GM19372 (cell line): ENCODE data around the gene CTLA4.

Experiments
- ATAC-seq: cut with Tn5 transposase; IDR thresholded peaks from one replicate; pipeline ENCODE4 v1.9.1; 2021; ENCODE audit warnings: mild to moderate bottlenecking, low read depth, moderate library complexity; ENCODE audit not compliant: unreplicated experiment

Gene CTLA4

GRCh38 chr2:203889542-203889941, 22.0 kb downstream of the CTLA4 start:
- ATAC-seq, result no peak

- ATAC-seq, result no peak
Observed at GRCh38 chr2:203889944-203890343, 22.4 kb downstream of the CTLA4 start.

GRCh38 chr2:203890733-203891132, 23.2 kb downstream of the CTLA4 start:
- no peak for ATAC-seq

GRCh38 chr2:203891474-203891873, 23.9 kb downstream of the CTLA4 start:
- ATAC-seq, result no peak

GRCh38 chr2:203892207-203892606, 24.6 kb downstream of the CTLA4 start:
- no peak for ATAC-seq

- no peak for ATAC-seq
Observed at GRCh38 chr2:203893401-203893800, 25.8 kb downstream of the CTLA4 start.

- ATAC-seq, result no peak
Observed at GRCh38 chr2:203893840-203894239, 26.3 kb downstream of the CTLA4 start.

- no peak for ATAC-seq
Observed at GRCh38 chr2:203894262-203894661, 26.7 kb downstream of the CTLA4 start.

GRCh38 chr2:203897544-203897943, 30.0 kb downstream of the CTLA4 start:
- ATAC-seq, result no peak

GRCh38 chr2:203898657-203899056, 31.1 kb downstream of the CTLA4 start:
- ATAC-seq, result no peak

GRCh38 chr2:203900253-203900652, 32.7 kb downstream of the CTLA4 start:
- no peak for ATAC-seq

- no peak for ATAC-seq
Observed at GRCh38 chr2:203904022-203904421, 36.5 kb downstream of the CTLA4 start.

GRCh38 chr2:203905656-203906055, 38.1 kb downstream of the CTLA4 start:
- ATAC-seq, result no peak

GRCh38 chr2:203908066-203908796, 40.7 kb downstream of the CTLA4 start:
- no peak for ATAC-seq

- ATAC-seq, result no peak
Observed at GRCh38 chr2:203908797-203909185, 41.2 kb downstream of the CTLA4 start.

- no peak for ATAC-seq
Observed at GRCh38 chr2:203909261-203909967, 41.8 kb downstream of the CTLA4 start.

- no peak for ATAC-seq
Observed at GRCh38 chr2:203909974-203910373, 42.4 kb downstream of the CTLA4 start.

GRCh38 chr2:203913947-203914346, 46.4 kb downstream of the CTLA4 start:
- no peak for ATAC-seq

GRCh38 chr2:203914546-203915182, 47.1 kb downstream of the CTLA4 start:
- ATAC-seq, result no peak

- no peak for ATAC-seq
Observed at GRCh38 chr2:203915256-203915655, 47.7 kb downstream of the CTLA4 start.

- ATAC-seq, result no peak
Observed at GRCh38 chr2:203916756-203917155, 49.2 kb downstream of the CTLA4 start.

- ATAC-seq, result no peak
Observed at GRCh38 chr2:203918264-203918663, 50.7 kb downstream of the CTLA4 start.
